Panc1 (cell line): ENCODE results near the gene ATP9A.

Experiments
- SIN3A ChIP-seq: IDR thresholded peaks from 2 replicates; pipeline ENCODE4 v1.6.1; 2012; ENCODE audit warnings: low read depth, mild to moderate bottlenecking, low read length, moderate library complexity, borderline replicate concordance; ENCODE audit not compliant: insufficient read depth
- TF ChIP-seq, protein P1 (sequence below): fragments of 450-650 bp; IDR thresholded peaks from 2 replicates; pipeline ENCODE4 v1.5.1; 2017; ENCODE audit warnings: mild to moderate bottlenecking

DNA sequence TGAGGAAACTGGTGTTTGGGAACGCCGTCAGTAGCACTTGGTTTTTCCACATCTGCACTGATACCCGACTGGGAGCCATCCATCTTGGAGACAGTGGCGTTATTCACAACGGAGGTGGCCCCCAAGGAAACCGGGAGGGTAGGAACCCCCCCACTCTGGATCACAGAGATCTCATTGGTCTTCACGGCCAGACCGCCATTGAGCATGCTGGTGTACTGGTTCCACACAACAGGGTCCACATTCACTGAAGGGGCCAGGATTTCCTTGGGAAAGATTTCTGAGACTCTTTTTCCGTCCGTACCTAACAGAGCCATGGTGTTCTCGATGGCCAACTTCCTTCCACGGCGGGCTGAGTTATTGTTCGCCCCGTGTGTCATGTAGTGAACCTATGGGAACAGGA lies 16.1 kb upstream of the ATP9A start:
- TF ChIP-seq SIN3A, result no peak
- TF ChIP-seq, protein P1, sequence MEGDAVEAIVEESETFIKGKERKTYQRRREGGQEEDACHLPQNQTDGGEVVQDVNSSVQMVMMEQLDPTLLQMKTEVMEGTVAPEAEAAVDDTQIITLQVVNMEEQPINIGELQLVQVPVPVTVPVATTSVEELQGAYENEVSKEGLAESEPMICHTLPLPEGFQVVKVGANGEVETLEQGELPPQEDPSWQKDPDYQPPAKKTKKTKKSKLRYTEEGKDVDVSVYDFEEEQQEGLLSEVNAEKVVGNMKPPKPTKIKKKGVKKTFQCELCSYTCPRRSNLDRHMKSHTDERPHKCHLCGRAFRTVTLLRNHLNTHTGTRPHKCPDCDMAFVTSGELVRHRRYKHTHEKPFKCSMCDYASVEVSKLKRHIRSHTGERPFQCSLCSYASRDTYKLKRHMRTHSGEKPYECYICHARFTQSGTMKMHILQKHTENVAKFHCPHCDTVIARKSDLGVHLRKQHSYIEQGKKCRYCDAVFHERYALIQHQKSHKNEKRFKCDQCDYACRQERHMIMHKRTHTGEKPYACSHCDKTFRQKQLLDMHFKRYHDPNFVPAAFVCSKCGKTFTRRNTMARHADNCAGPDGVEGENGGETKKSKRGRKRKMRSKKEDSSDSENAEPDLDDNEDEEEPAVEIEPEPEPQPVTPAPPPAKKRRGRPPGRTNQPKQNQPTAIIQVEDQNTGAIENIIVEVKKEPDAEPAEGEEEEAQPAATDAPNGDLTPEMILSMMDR, result no peak
